GM19438 (cell line): ENCODE measurements around the gene NUCB1.
"Not testable (repeated sequence)": the region's sequence is repeated elsewhere in the genome, so short reads cannot be mapped to it uniquely, and the experiment has no call there.

Experiments
- ATAC-seq: cut with Tn5 transposase; IDR thresholded peaks from one replicate; pipeline ENCODE4 v1.9.1; 2021; ENCODE audit warnings: low read depth; ENCODE audit not compliant: unreplicated experiment

The NUCB1 gene

DNA sequence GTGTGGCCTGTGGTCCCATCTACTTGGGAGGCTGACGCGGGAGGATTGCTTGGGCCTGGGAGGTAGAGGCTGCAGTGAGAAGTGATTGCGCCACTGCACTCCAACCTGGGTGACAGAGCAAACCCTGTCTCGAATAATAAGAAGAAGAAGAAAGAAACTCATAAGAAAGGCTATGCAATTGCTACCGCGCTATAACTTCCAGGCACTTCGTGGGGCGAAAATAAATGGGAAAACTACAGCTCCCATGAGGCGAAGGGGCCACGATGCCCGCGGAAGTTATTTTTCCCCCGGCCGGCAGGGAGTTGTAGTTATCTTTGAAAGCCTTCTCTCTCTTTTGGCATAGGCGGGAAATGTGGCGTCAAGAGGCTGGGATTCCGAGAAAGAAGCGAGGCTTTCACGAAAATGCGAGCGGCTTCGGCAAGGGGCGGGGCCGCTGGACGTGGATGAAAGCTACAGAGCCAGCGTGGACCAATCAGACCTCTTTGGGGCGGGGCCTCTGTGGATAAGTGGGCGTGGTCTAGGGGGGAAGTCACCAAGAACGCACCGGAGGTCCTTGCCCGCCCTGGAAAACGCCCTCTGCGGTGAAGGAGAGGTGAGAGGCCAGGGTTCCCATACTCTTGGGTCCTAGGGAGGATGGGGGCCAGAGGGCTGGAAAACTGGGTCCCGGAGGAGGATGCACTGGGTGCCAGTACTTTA is at the start of gene NUCB1:
Gene NUCB1, plus strand, starts transcription at position 532 of the 696 bp plus-strand sequence. CDS start 485 bp downstream, outside the sequence.
- ATAC-seq: peak; percentile 85

- ATAC-seq: no peak
These were observed 47.8 kb upstream of the NUCB1 start for GRCh38 chr19:48852292-48852691.

DNA sequence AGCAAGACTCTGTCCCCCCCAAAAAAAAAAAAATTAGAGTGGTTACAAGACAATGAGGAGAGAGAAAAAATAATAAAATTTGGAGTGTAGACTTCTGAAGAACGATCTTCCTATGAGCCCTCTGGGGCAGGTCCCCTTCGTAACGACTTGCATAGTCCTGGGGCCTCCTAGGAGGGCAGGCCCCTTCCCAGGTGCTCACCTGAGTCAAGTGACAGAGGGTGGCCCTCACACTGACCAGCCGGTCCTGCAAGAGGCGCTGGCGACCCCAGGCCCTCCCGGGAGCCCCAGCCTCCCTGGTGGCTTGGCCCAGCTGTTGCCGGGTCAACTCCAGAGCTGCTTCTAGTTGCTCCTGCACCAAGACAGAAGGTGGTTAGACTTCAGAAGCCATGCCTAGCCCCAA is 46.6 kb upstream of the NUCB1 start:
- no peak for ATAC-seq

DNA sequence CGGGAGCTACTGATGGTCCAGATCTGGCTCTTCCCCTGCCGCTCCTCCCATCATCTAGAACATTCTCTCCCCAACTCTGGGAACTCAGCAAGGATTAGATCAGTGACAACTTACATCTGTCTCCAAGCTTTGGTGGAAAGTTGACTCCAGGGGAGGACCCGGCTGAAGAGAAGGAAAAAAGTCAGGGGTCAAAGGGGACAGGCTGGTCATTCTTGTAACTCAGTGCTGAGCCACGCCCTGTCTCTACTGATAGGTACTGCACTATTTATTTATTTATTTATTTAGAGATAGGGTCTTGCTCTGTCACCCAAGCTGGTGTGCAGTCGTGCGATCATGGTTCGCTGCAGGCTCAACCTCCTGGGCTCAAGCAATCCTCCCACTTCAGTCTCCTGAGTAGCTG is 46.0 kb upstream of the NUCB1 start:
- no peak for ATAC-seq

DNA sequence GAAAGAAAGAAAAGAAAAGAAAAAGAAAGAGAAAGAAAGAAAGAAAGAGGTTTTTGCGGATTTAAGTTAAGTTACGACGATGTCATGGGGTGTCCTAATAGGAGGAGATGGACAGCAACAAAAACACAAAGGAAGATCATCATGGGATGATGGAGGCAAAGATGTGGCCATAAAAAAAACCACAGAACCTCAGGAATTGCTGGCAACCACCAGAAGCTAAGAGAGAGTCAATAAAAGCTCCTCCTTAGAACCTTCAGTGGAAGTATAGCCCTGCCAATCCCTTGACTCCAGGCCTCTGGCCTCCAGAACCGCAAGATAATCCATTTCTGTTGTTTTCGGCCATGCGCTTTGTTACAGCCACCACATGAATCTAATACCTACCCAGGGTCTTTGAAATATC is 43.2 kb upstream of the NUCB1 start:
- ATAC-seq: no peak

GRCh38 chr19:48858984-48859710 is 41.0 kb upstream of the NUCB1 start:
- ATAC-seq: no peak

DNA sequence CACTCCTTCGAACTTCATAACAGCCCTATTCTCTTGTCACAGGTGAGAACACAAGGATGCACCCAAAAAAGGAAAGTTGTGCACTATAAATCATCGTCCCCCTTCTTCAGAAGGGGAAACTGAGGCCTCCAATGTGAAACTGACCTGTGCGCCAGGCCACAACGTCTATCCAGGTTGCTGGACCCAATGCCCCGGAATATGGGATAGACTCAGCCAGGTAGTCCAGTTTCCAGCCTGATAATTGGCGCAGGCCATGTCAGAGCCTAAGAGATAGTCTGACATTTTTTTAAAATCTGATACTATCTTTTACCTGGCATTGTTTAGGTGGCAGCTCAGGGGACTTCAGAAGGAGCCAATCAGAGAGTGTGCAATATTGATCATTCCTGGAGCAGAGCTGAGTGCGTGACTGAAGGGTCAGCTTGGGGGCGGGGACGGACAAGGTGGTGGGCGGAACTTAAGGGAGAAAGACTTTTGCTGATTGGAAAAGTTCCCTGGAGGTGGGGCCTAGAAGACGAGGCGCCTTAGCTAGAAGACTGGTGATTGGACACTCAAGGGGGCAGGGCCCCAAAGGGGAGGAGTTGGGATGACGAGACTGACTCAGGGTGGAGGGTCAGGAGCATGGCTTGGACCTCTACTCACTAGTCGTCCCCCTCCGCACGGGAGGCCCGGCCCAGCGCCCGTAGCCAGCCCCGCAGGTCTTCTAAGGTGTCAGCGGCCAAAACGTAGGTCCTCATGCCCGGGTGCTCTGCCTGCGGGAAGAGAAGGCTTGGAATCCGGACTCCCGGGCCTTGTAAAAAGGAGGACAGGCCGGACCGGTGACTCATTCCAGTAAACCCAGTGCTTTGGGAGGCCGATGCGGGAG is 40.2 kb upstream of the NUCB1 start:
- ATAC-seq: no peak

DNA sequence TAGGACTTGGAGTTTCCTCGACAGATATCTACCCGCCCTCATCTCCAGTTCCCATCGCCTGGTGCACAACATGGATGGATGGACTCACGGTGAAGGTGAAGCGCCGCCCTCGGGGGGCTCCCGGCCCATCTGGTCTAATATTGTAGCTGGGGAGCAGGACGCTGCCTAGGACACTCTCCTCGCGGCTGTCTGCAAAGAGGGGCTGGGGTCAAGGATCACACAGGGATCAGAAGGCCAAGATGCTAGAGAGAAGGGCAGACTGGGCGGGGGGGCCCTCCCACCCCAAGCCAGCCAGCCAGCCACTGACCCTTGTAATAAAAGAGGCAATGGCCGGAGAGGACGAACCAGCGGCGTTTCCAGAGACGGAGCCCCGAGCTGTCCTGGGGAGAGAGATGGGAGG is 38.8 kb upstream of the NUCB1 start:
- no peak for ATAC-seq

- ATAC-seq: no peak
These were observed 37.3 kb upstream of the NUCB1 start for GRCh38 chr19:48862827-48863226.

DNA sequence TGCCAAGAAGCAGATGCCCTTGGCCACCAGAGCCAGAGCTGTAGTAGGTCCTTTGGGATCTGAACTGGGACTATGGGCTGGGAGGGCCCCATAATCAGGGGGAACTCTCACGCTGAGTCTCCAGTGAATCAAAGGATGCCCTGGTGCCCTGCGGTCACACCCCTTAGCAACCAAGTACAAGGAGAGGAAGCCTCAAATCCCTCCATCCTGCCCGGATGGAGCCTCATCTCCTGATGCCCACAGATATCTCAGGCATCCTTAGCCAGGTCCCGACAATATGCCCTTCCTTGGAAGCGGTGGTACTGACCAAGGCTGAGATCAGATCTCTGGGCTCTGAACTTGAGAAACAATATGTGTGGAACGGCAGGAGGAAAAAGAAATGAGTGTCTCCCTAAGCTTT is 33.4 kb upstream of the NUCB1 start:
- ATAC-seq: no peak

- ATAC-seq: no peak
These were observed 32.9 kb upstream of the NUCB1 start for GRCh38 chr19:48867123-48867745.

DNA sequence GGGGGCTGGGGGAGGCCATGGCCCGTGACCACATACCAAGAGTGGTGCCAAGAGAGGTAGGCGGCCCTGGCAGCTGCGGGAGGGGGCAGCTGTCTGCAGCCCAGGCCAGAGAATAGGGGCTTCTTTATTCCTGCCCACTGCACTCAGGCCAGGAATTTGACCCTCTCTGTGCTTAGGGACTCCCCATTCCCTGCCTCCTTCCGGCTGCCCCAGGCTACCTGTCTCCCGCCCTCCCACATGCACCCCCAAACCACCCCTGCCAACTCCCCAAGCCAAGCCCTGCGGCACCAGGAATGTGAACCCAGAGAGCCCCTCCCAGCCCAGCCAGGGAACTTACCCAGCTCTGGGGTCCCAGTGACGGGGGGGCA is 32.4 kb upstream of the NUCB1 start:
- no peak for ATAC-seq

DNA sequence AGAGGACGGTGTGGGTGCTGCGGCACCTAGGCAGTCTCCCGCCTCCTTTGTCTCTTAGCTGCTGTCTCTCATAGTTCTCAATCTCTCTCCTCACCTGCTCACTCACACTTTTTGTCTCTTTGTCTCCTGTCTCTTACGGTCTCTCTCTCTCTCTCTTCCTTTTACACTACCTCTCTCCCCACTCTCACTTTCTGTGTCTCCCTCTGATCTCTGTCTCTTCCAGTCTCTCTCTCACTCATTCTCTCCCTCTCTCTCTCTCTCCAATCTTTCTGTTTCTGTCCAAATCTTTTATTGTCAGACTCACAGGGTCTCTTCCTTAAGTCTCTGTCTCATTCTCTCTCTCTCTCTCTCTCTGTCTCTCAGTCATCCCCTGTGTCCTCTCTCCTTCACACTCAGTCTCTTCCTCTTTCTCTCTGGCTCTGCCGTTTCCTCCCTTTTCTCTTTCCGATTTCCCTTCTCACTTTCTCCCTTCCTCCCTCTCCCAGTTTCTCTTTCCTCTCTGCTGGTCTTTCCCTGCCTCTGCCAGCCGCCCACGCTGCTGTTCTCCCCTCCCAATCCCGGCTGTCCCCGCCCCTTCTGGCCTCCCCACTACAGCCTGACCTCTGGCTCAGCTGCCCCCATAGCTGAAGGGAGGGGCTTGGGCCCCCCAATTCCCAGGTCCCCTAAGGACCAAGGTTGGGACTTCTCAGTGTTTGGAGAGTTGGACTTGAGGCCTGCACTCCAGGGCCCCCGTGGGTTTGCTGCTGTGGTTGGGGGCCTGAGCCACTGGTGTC is 31.8 kb upstream of the NUCB1 start, which contains the start of gene PLEKHA4:
Gene PLEKHA4, minus strand, starts transcription at position 504 of the 773 bp plus-strand sequence. CDS start 997 bp downstream, outside the sequence.
- ATAC-seq: no peak

DNA sequence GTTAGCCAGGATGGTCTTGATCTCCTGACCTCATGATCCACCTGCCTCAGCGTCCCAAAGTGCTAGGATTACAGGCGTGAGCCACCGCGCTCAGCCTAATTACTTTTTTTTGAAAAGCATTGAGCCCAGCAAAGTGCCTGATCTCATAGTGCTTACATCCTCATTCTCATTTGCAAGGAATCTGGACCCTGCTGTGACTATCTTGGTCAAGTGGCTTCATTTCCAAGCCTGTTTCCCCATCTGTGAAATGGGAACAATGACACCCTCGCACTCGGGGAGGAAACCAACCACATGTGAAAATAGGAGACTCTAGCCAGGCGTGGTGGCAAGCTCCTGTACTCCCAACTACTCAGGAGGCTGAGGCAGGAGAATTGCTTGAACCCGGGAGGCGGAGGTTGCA is 30.1 kb upstream of the NUCB1 start:
- no peak for ATAC-seq

- ATAC-seq: not testable (repeated sequence)
These were observed 28.5 kb upstream of the NUCB1 start for GRCh38 chr19:48871471-48872181.

GRCh38 chr19:48872182-48872883 is 27.8 kb upstream of the NUCB1 start, which contains the start of gene PPP1R15A:
Gene PPP1R15A (plus strand): TSS chr19:48872421. CDS start chr19:48873234, 813 bp downstream.
- ATAC-seq: peak; percentile 22

DNA sequence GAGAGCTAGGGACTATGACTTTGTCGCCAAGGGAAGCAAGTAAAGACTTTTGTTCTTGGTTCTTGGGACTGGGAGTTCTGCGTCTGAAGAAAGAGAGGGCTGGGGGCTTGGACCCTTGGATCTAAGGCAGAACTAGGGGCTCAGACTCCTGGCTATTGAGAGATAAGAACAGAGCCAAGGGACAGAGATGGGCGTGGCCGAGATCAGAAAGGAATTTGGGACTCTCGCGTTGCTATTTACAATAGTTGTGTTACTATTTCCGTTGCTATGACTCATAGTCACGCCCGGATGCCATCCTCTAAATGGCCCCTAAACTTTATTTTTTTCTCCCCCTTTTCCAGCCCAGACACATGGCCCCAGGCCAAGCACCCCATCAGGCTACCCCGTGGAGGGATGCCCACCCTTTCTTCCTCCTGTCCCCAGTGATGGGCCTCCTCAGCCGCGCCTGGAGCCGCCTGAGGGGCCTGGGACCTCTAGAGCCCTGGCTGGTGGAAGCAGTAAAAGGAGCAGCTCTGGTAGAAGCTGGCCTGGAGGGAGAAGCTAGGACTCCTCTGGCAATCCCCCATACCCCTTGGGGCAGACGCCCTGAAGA is 27.1 kb upstream of the NUCB1 start:
- no peak for ATAC-seq
